ENCODE measurements around the gene DNAJB6. TPM values are rescaled to one million over a fixed set of nuclear protein-coding genes. Genes with fewer than 3 reads are reported as not detected.

Gene DNAJB6
- total RNA-seq, 4 donors from 2014 or later: 82.5 to 149 (median 94.7) TPM

GRCh38 chr7:157459966-157460365, 123.2 kb downstream of the DNAJB6 start:
- no peak for ATAC-seq (ENCODE audit: low FRiP score)
- TF ChIP-seq CTCF (IDR thresholded peaks at IDR 0.05): no peak
- DNase-seq (ENCODE audit: low spot score): no peak

- no peak for DNase-seq (ENCODE audit: low spot score)
- TF ChIP-seq CTCF (IDR thresholded peaks at IDR 0.05): no peak
- ATAC-seq (ENCODE audit: low FRiP score): no peak
Measured at GRCh38 chr7:157460721-157461120, 123.9 kb downstream of the DNAJB6 start.

- no peak for TF ChIP-seq CTCF (IDR thresholded peaks at IDR 0.05)
- DNase-seq (ENCODE audit: low spot score) (no peak), ATAC-seq (ENCODE audit: low FRiP score) (no peak)
Measured at GRCh38 chr7:157461573-157462418, 125.0 kb downstream of the DNAJB6 start.

GRCh38 chr7:157462419-157462771, 125.6 kb downstream of the DNAJB6 start:
- DNase-seq (ENCODE audit: low spot score): no peak
- TF ChIP-seq CTCF (IDR thresholded peaks at IDR 0.05): no peak
- no peak for ATAC-seq (ENCODE audit: low FRiP score)

- TF ChIP-seq CTCF (IDR thresholded peaks at IDR 0.05): no peak
- DNase-seq (ENCODE audit: low spot score): no peak
Measured at GRCh38 chr7:157462840-157463239, 126.0 kb downstream of the DNAJB6 start.

GRCh38 chr7:157463245-157463644, 126.4 kb downstream of the DNAJB6 start:
- DNase-seq (ENCODE audit: low spot score): no peak
- no peak for ATAC-seq (ENCODE audit: low FRiP score)
- no peak for TF ChIP-seq CTCF (IDR thresholded peaks at IDR 0.05)

More at GRCh38 chr7:157462840-157463239, 126.0 kb downstream of the DNAJB6 start:
- ATAC-seq (ENCODE audit: low FRiP score): no peak
